ENCODE results near the gene LTB.

GRCh38 chr6:31548544-31548873 lies 33.7 kb downstream of the LTB start:
- TF ChIP-seq SP1 (IDR thresholded peaks at IDR 0.05) (no peak), SUZ12 (IDR thresholded peaks at IDR 0.05) (no peak), PKNOX1 (IDR thresholded peaks at IDR 0.05) (no peak), HDGF (IDR thresholded peaks at IDR 0.05; ENCODE audit: borderline replicate concordance) (no peak), ARNT (IDR thresholded peaks at IDR 0.05) (no peak), FOXK2 (IDR thresholded peaks at IDR 0.05) (no peak), NFRKB (IDR thresholded peaks at IDR 0.05) (no peak), TARDBP (IDR thresholded peaks at IDR 0.05) (no peak)
